GM12878 (cell line): ENCODE results near the gene TRIM56.

Experiments
- CTCF ChIP-seq, 3 experiments: IDR thresholded peaks in 2 of 3; conservative IDR thresholded peaks in 1 of 3; 2 replicates each; pipeline ENCODE4 v1.5.1; 2011; ENCODE audit warnings: low read depth in 3 of 3, low read length in 3 of 3, mild to moderate bottlenecking in 3 of 3, control low read depth in 2 of 3, moderate library complexity in 2 of 3, inconsistent platforms in 1 of 3, mixed read lengths in 1 of 3; ENCODE audit not compliant: control insufficient read depth in 2 of 3, insufficient read depth in 1 of 3; ENCODE audit errors: extremely low read depth in 1 of 3
- JUNB ChIP-seq: IDR thresholded peaks from 2 replicates; pipeline ENCODE4 v1.6.1; 2016; ENCODE audit warnings: antibody characterized with exemption, mild to moderate bottlenecking
- MAX ChIP-seq: IDR thresholded peaks from 2 replicates; pipeline ENCODE4 v1.6.1; 2012; ENCODE audit warnings: low read depth, low read length, improper control_type of control experiment
- POLR2A ChIP-seq: IDR thresholded peaks from 2 replicates; pipeline ENCODE4 v1.6.1; 2011; ENCODE audit warnings: low read depth, mild to moderate bottlenecking, low read length
- RCOR1 ChIP-seq: conservative IDR thresholded peaks from 2 replicates; pipeline ENCODE4 v1.6.1; 2012; ENCODE audit warnings: low read depth, low read length, improper control_type of control experiment
- REST ChIP-seq: IDR thresholded peaks from 2 replicates; pipeline ENCODE4 v1.6.1; 2012; ENCODE audit warnings: mild to moderate bottlenecking, low read depth, low read length
- ZSCAN29 ChIP-seq: fragments of 450-650 bp; IDR thresholded peaks from 2 replicates; pipeline ENCODE4 v1.6.1; 2017; ENCODE audit warnings: mild to moderate bottlenecking, moderate library complexity

GRCh38 chr7:101081432-101081831 is 3.8 kb upstream of the TRIM56 start:
- TF ChIP-seq CTCF (IDR thresholded peaks at IDR 0.05 in 2 of 3, conservative IDR thresholded peaks at IDR 0.05 in 1 of 3; ENCODE audit: control insufficient read depth in 2 of 3, extremely low read depth in 1 of 3, insufficient read depth in 1 of 3, low read depth in 3 of 3, low read length in 3 of 3) (no peak), POLR2A (no peak), JUNB (no peak), MAX (no peak), ZSCAN29 (no peak), REST (no peak), RCOR1 (no peak)
